Measurements from ENCODE around the gene SERPINI1.
A peak's percentile ranks its signal among the peaks of the same experiment; 100 is the strongest.

Gene SERPINI1

DNA sequence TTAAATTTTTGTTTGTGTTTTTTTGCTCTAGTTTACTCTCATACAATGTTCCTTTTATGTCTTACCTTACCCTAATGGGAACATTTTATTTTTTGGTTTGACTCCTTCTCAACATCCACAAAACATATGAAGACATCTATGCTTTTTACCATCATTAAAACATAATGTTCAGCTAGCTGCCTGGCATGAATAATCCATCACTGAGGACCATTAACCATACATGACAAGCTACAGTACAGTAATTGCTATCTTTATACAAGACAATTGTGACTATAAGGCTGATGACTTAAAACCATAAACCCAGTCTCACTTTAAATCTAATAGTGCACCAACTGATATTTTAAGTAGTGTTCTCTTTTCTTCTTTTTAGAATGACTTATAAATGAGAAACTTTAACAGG lies 13.7 kb downstream of the SERPINI1 start:
- Mint-ChIP-seq H3K9me3 (no peaks in the 10 kb centered on the region), H3K27ac (no peak overlapping the region), H3K4me1 (peaks cover 6% of the 10 kb centered on the region), H3K36me3 (no peaks in the 10 kb centered on the region), H3K4me3 (no peak overlapping the region)
- no peak for DNase-seq (ENCODE audit: low spot score in 2 of 2)
- ATAC-seq: no peak

DNA sequence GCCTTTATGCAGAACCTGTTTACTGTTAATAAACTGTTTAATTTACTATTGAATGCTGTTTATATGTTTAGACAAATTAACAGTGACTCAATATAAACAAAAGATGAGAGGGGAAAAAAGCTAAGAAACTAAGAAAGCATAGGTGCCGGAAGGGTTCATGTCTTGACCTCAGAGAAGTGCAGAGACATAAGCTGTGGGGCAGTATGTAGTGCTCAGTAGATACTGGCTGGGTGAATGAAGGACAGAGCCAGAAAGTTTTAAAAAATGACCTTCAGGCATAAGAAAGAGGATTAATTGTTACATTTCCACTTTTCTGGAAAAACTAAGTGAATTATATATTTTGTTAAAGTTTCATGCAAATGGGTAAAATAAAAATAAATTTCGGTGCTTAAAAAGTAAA lies 14.2 kb downstream of the SERPINI1 start:
- no peaks in the 10 kb centered on the region for H3K9me3 Mint-ChIP-seq
- no peak overlapping the region for H3K4me3 Mint-ChIP-seq
- H3K36me3 Mint-ChIP-seq: no peaks in the 10 kb centered on the region
- no peak for ATAC-seq
- H3K4me1 Mint-ChIP-seq: peaks cover 6% of the 10 kb centered on the region
- H3K27ac Mint-ChIP-seq: no peak overlapping the region
- DNase-seq (ENCODE audit: low spot score in 2 of 2): no peak

DNA sequence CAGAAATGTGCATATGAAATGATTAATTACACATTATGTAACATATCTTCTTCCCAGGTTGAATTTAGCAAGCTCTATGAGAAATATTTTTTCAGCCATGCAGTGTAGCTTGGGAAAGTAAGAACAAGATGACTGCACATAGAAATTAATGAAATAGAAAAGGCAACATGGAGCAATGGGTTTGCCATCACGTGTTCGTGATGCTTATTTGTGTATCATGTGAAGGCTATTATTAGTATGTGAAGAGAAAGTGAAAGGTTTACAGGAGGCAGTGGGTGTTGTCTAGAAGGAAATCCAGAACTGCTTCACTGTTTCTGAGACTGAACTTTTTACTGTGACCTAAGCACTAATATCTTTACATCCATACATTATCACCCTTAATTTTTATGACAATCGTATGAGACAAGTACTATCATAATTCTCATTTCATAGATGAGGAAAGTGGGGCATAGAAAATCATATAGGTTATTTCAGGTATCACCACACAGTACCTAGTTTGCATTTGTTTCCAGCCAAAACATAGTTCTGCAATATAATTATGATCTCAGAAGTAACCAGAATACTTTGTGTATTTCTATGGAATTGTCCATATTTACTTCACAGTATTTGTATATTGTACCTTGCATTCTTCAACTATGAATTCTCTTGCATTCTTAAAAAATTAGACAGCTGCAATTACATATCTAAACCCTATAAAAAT lies 14.9 kb downstream of the SERPINI1 start:
- ATAC-seq: peak; percentile 70

DNA sequence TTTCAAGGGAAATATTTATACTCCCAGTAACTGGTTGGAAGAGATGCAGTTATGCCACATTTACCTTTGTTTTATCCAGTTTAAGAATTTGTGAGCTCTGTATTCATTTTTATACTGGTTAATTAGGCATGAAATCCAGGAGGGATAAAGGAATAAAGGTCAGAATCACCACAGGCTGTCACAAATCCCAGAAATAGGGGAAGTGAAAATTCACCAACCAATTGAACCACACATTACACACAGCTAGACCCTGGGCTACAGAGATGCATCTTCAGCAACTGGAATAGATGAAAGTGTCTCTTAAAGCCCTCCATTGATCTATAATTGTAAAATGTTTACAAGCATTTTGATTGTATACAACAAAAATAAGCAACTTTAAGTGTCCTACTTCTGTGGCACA lies 18.5 kb downstream of the SERPINI1 start:
- no peak overlapping the region for H3K4me3 Mint-ChIP-seq
- H3K27ac Mint-ChIP-seq: no peak overlapping the region
- peaks cover 6% of the 10 kb centered on the region for H3K4me1 Mint-ChIP-seq
- ATAC-seq (no peak), DNase-seq (ENCODE audit: low spot score in 2 of 2) (no peak)
- H3K36me3 Mint-ChIP-seq: no peaks in the 10 kb centered on the region
- H3K9me3 Mint-ChIP-seq: no peaks in the 10 kb centered on the region

More for the DNA sequence above, 14.9 kb downstream of the SERPINI1 start:
- no peak for DNase-seq (ENCODE audit: low spot score in 2 of 2)
- Mint-ChIP-seq H3K27ac (no peak overlapping the region), H3K4me1 (peaks cover 6% of the 10 kb centered on the region), H3K4me3 (no peak overlapping the region), H3K9me3 (no peaks in the 10 kb centered on the region), H3K36me3 (no peaks in the 10 kb centered on the region)

DNA sequence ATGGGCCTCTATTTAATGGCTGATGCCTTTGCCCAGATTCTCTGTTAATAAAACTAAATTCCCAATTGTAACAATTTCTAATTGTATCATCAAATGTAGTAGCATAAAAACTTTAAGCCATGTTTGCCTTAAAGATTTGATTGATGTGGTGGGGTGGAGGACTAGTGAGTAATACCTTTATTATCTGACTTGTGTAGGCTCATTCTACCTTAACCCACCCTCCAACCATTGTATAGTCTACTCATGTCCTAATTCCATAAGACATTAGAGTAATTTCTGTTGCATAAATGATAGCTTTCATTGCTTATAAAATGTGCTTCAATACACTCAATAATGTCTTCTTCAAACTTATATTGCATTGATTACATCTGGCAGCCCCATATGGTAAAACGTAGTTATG lies 25.8 kb downstream of the SERPINI1 start:
- Mint-ChIP-seq H3K4me1 (peaks cover 6% of the 10 kb centered on the region), H3K4me3 (no peak overlapping the region), H3K9me3 (no peaks in the 10 kb centered on the region), H3K27ac (no peak overlapping the region), H3K36me3 (no peaks in the 10 kb centered on the region)
- ATAC-seq: no peak
- DNase-seq (ENCODE audit: low spot score in 2 of 2): no peak

DNA sequence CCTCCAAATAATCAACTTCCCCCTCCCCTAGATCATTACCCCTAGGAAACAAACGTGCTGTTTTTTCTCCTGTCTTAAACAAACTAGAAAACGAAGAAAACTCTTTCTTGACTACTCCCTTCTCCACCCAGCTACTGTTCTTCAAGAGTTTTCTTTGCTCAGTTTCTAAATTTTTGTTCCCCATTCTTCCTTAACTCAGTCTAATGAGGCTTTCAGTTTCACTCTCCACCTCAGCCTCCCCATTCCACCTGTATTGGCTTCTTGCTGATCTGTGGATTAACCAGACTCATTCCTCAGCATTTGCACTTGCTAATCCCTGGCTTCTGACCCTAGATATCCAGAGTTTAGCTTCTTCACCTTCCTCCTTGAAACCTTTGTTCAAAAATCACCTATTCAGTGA lies 26.8 kb downstream of the SERPINI1 start:
- Mint-ChIP-seq H3K4me1 (peaks cover 6% of the 10 kb centered on the region), H3K4me3 (no peak overlapping the region), H3K9me3 (no peaks in the 10 kb centered on the region), H3K36me3 (no peaks in the 10 kb centered on the region), H3K27ac (no peak overlapping the region)
- ATAC-seq (no peak), DNase-seq (ENCODE audit: low spot score in 2 of 2) (no peak)

DNA sequence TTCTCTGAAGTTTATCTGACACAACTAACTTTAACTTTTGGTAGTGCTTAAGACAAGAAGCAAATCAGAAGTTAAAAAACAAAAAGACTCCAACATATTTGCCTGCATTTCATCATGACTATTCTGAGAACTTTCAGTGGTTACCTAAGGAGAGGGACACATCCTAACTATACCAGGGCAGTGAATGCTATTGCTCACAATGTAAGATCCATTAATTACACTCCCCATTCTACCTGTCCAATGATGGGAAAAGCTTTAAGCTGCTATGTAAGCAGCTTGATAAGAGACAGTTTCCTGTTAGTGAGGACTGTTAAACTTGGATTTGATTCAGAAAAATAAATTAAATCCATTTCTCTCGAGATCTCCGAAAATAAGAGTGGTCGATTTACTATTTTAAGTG lies 37.5 kb downstream of the SERPINI1 start:
- DNase-seq (ENCODE audit: low spot score in 2 of 2) (no peak), ATAC-seq (no peak)
- Mint-ChIP-seq H3K27ac (no peak overlapping the region), H3K36me3 (no peaks in the 10 kb centered on the region), H3K4me1 (no peaks in the 10 kb centered on the region), H3K4me3 (no peak overlapping the region), H3K9me3 (no peaks in the 10 kb centered on the region)

DNA sequence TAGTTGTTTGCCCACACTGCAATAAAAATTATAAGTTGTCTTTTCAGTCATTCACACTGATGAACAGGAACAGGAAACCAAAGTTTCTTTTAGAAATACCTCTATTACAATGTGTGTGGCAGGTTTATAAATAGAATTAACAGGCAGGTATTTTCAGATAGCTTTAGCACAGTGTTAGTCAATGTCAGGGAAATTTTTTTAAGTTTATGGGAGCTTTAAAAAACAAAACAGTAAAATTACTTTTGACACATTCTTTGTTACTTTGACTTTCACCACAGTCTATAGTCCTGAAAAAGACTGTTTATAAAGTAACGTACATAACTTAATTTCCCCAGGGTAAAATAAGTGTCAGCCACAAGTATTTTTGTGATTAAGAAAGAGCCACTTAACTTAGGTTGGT lies 38.1 kb downstream of the SERPINI1 start:
- no peaks in the 10 kb centered on the region for H3K4me1 Mint-ChIP-seq
- no peak overlapping the region for H3K4me3 Mint-ChIP-seq
- DNase-seq (ENCODE audit: low spot score in 2 of 2): no peak
- no peaks in the 10 kb centered on the region for H3K36me3 Mint-ChIP-seq
- H3K27ac Mint-ChIP-seq: no peak overlapping the region
- H3K9me3 Mint-ChIP-seq: no peaks in the 10 kb centered on the region
- no peak for ATAC-seq

DNA sequence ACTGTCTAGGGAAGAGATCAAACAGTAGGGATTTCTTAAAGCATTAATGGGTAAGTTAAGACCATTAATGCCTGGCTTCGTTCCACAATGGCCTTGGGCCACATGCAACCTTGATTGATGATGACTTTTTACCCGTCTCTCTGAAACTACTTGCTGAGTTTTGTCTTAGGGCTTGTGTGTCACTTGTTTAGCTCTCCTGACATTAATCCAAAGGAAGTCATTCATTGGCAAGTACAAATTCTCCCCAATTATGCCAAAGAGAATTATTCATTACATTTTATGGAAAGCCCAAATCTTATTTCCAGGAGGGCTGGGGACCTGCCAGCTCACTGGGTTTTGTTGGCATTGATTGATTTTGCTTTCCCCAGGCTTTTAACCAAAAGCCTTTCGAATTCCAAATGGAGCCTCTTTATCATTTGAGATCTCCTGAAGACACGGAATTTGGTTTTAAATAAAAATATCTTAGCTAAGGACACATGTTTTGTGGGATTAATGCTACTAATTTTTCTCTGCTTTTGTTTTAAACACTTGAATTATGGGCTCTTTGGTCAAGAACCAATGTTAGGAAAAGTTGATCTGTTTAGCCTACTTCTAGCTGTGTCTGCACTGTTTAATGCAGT lies 40.7 kb downstream of the SERPINI1 start:
- Mint-ChIP-seq H3K4me3 (no peak overlapping the region), H3K36me3 (no peaks in the 10 kb centered on the region), H3K4me1 (no peaks in the 10 kb centered on the region), H3K9me3 (no peaks in the 10 kb centered on the region), H3K27ac (no peak overlapping the region)
- DNase-seq (ENCODE audit: low spot score in 2 of 2) (no peak), ATAC-seq (no peak)

DNA sequence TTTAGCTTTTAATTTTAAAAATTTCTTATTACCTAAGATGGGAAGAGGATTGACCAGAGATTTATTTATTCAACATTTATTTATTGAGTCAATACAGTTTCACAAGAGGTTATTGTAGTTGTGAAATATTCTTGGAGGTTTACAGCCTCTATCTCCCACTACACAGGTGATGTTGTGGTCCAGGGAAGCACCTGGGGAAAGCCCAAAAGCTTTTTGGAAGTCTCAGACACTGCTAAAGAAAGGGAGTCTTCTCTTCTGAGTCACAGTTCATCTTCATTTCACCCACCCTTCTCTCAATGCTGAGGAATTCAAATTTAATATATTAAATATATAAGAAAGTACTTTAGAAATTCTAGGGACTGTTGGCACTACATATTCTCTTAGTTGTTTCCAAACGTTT lies 41.8 kb downstream of the SERPINI1 start:
- DNase-seq (ENCODE audit: low spot score in 2 of 2) (no peak), ATAC-seq (no peak)
- Mint-ChIP-seq H3K27ac (no peak overlapping the region), H3K4me3 (no peak overlapping the region), H3K4me1 (no peaks in the 10 kb centered on the region), H3K36me3 (no peaks in the 10 kb centered on the region), H3K9me3 (no peaks in the 10 kb centered on the region)

DNA sequence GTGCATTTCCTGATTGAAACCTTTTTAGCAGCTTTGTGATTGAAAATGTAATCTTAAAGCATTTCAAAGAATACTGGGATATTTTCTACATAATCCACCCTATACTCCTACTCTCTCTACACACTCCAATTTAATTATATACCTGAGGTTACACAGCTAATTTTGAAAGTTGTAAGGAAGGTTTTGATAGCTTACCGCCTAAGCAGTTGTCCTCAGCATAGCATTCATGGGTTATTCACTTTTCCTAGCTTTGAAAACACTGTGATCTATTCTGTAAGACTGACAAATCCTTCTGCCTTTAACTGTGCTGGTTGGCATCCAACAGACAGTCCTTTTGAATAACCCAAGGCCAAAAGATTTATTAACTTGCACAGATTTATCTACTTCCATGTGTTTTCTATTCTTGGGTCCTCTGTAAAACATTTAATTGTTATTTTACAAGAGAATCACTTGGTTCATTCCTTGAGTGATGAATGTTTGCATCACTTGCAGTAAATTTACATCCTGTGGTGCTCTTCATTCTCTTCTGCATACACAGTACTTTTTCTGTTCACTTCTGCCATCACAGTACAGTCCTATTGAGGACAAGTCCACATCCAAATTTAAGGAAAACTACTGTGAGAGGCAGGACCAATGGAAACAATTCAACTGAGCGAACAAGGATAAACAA lies 44.8 kb downstream of the SERPINI1 start:
- Mint-ChIP-seq H3K9me3 (no peaks in the 10 kb centered on the region), H3K4me3 (no peak overlapping the region), H3K36me3 (no peaks in the 10 kb centered on the region), H3K4me1 (no peaks in the 10 kb centered on the region), H3K27ac (no peak overlapping the region)
- no peak for DNase-seq (ENCODE audit: low spot score in 2 of 2)
- no peak for ATAC-seq

DNA sequence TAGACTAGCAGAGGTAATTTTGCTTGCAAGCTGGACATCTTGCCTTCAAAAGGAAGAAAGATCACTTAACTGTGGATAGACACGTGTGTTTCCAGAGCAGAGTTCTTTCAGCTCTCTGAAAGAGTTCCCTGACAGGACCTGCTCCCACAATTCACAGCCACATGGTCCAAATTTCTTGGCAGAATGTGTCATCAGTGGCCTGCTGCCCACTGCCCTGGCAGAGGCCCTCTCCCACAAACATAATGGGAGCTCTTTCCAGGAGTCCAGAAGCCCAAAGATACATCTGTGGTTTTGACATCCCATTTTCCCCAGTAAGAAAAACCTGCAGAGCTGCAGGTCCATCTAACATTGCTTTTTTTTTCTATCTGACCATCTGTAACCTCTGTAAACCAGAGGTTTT lies 48.3 kb downstream of the SERPINI1 start:
- Mint-ChIP-seq H3K27ac (no peak overlapping the region), H3K4me3 (no peak overlapping the region), H3K36me3 (no peaks in the 10 kb centered on the region), H3K4me1 (no peaks in the 10 kb centered on the region), H3K9me3 (no peaks in the 10 kb centered on the region)
- DNase-seq (ENCODE audit: low spot score in 2 of 2): no peak
- no peak for ATAC-seq

DNA sequence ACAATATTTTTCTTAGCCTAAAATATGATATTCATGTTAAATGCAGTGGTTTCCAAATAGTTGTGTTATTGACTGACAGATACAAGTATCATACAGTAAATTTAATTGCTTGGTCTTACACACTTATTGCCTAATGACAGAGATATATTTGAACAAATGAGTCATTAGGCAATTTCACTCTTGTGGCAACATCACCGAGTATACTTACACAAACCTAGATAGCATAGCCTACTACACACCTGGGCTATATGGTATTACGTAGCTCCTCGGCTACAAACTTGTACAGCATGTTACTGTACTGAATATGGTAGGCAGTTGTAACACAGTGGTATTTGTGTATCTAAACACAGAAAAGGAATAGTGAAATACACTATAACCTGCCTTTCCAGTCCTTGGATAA lies 50.3 kb downstream of the SERPINI1 start:
- Mint-ChIP-seq H3K4me3 (no peak overlapping the region), H3K4me1 (no peaks in the 10 kb centered on the region)
- no peak for DNase-seq (ENCODE audit: low spot score in 2 of 2)

DNA sequence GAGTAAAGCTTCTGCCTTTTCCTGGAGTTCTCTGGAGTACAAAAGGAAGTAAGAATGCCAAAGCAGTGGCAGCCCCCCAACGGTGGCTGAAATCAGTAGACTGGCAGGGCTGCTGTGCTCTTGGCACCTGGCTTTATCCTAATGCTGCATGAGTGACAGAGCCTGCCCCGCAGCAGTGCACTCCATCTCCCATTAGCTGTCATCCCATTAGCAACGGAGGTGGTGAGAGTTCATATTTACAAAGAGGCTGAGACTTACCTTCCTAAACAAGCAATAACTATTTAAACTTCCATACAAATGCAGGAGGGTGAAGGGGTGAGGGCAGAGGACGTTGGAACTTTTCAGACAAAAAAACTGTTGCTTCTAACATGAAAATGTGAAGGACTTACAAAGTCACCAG lies 51.9 kb downstream of the SERPINI1 start:
- no peaks in the 10 kb centered on the region for H3K4me1 Mint-ChIP-seq
- no peak for ATAC-seq
- no peaks in the 10 kb centered on the region for H3K9me3 Mint-ChIP-seq
- no peak for DNase-seq (ENCODE audit: low spot score in 2 of 2)
- no peaks in the 10 kb centered on the region for H3K36me3 Mint-ChIP-seq
- no peak overlapping the region for H3K4me3 Mint-ChIP-seq
- H3K27ac Mint-ChIP-seq: no peak overlapping the region

More for the DNA sequence above, 50.3 kb downstream of the SERPINI1 start:
- no peak for ATAC-seq
- no peaks in the 10 kb centered on the region for H3K36me3 Mint-ChIP-seq
- H3K9me3 Mint-ChIP-seq: no peaks in the 10 kb centered on the region
- no peak overlapping the region for H3K27ac Mint-ChIP-seq

DNA sequence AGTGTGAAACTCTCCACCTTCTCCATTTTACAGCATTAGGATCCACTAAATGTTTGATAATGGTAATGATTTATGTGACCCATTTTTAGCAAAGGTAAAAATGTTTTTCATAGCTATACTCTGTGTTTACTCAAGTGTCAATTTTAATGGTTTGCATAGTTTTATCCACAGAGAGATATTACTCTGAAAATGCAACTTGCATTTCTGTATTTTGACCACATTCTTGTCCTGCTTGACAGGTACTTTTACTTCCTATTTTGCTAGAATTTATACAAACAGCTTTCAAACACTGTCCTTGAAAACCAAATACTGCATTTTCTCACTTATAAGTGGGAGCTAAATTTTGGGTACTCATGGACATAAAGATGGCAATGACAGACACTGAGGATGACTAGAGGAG lies 62.9 kb downstream of the SERPINI1 start:
- ATAC-seq (no peak), DNase-seq (ENCODE audit: low spot score in 2 of 2) (no peak)
- Mint-ChIP-seq H3K4me1 (no peaks in the 10 kb centered on the region), H3K9me3 (no peaks in the 10 kb centered on the region), H3K4me3 (no peak overlapping the region), H3K36me3 (no peaks in the 10 kb centered on the region), H3K27ac (no peak overlapping the region)

DNA sequence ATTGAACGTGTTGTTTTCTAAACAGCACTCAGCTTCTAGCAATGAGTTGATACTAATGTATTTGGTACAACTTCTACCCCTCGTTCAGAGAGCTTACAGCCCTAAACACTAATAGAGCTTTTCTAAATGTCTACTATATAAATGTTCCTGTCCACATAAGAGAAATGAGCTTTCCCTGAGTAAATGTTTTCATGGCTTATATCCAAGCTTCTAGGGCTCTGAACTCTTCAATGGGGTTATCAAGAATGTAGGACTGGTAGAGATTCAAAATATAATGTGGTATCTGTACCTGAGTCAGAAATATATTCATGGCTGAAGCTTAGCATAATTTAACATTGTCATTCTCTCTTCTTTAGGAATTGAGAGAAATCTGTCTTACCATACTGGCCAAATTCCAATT lies 73.4 kb downstream of the SERPINI1 start:
- Mint-ChIP-seq H3K36me3 (no peaks in the 10 kb centered on the region), H3K27ac (no peak overlapping the region), H3K4me3 (no peak overlapping the region), H3K4me1 (no peaks in the 10 kb centered on the region), H3K9me3 (no peaks in the 10 kb centered on the region)
- ATAC-seq (no peak), DNase-seq (ENCODE audit: low spot score in 2 of 2) (no peak)

Data from stimulated activated effector memory CD8-positive, alpha-beta T cell treated with anti-CD3 and anti-CD28 coated beads, Interleukin-12 subunit alpha, Interleukin-12 subunit beta, amount 100 ng/mL, for 72 hours (primary cell).